GM12865 (cell line): ENCODE measurements around the gene HIGD1C.

ENCODE experiments used
- DNase-seq: peaks from one replicate; pipeline ENCODE4 v3.0.0; 2010; ENCODE audit warnings: low read depth
- H3K4me3 ChIP-seq: 2 replicates; pipeline ENCODE4 v1.5.1; 2011; ENCODE audit warnings: mild to moderate bottlenecking, low read depth, low read length, control low read depth
- CTCF ChIP-seq: IDR thresholded peaks from 2 replicates; pipeline ENCODE4 v1.5.1; 2011; ENCODE audit warnings: low read length, control low read depth, low read depth, inconsistent platforms; ENCODE audit not compliant: insufficient read depth; ENCODE audit errors: missing control alignments

Gene HIGD1C

GRCh38 chr12:51017452-51017851 is 65.1 kb downstream of the HIGD1C start:
- TF ChIP-seq CTCF = no peak
- DNase-seq = no peak

GRCh38 chr12:51018956-51019355 is 66.6 kb downstream of the HIGD1C start:
- no peak for TF ChIP-seq CTCF
- no peak for DNase-seq
- no peak overlapping the region for H3K4me3 ChIP-seq

More at GRCh38 chr12:51017452-51017851, 65.1 kb downstream of the HIGD1C start:
- no peak overlapping the region for H3K4me3 ChIP-seq

GRCh38 chr12:51019927-51020326 is 67.6 kb downstream of the HIGD1C start:
- no peak for DNase-seq
- no peak overlapping the region for H3K4me3 ChIP-seq
- no peak for TF ChIP-seq CTCF
